IMR-90 (cell line): ENCODE data around the gene FNDC3A. TPM values are rescaled to one million over a fixed set of nuclear protein-coding genes. Genes with fewer than 3 reads are reported as not detected.

Source experiments
- ATAC-seq: fragments of 200-7000 bp; cut with Tn5 transposase; 2 replicates; pipeline ENCODE4 v1.9.1; 2020; ENCODE audit warnings: low read depth, mild to moderate bottlenecking, moderate library complexity
- BruUV-seq: library from RNA; stranded (reverse); fragments of 400-500 nt; replicated peaks from 2 replicates; lab custom pipeline; 2021; lab: Mats Ljungman, UMichigan
- CTCF ChIA-PET: fragments of 300-600 bp; formaldehyde crosslinking; extraction: SDS; loops from one replicate; lab custom pipeline; 2021; ENCODE audit warnings: antibody characterized with exemption; lab: Yijun Ruan, JAX
- POLR2A ChIA-PET: fragments of 300-600 bp; sonication (Branson Sonifier 250); formaldehyde crosslinking; loops from one replicate; lab custom pipeline; 2022; ENCODE audit warnings: antibody characterized with exemption; ENCODE audit not compliant: unreplicated experiment; lab: Charles Lee
- DNase-seq: peaks from one replicate; pipeline ENCODE4 v3.0.0; 2013
- H2AFZ ChIP-seq: replicated peaks from 2 replicates; pipeline ENCODE3; 2013; ENCODE audit warnings: low read length, mild to moderate bottlenecking; ENCODE audit not compliant: poor library complexity
- H2AK5ac ChIP-seq: 2 replicates; pipeline ENCODE4 v1.6.1; 2013; ENCODE audit warnings: low read depth, low read length, inconsistent platforms
- H2AK9ac ChIP-seq: replicated peaks from 2 replicates; pipeline ENCODE3; 2013; ENCODE audit warnings: mild to moderate bottlenecking, low read depth, low read length, moderate library complexity; ENCODE audit not compliant: poor library complexity
- H2BK120ac ChIP-seq: 2 replicates; pipeline ENCODE4 v1.6.1; 2013; ENCODE audit warnings: low read depth, low read length, inconsistent platforms
- H2BK15ac ChIP-seq: 3 replicates; pipeline ENCODE4 v1.6.1; 2013; ENCODE audit warnings: low read depth, low read length, inconsistent platforms
- H2BK20ac ChIP-seq: 2 replicates; pipeline ENCODE4 v1.6.1; 2013; ENCODE audit warnings: low read depth, mild to moderate bottlenecking, inconsistent platforms, low read length, moderate library complexity
- H2BK5ac ChIP-seq: 2 replicates; pipeline ENCODE4 v1.6.1; 2013; ENCODE audit warnings: mild to moderate bottlenecking, low read depth, low read length, inconsistent platforms; ENCODE audit not compliant: poor library complexity, severe bottlenecking
- H3K14ac ChIP-seq: replicated peaks from 2 replicates; pipeline ENCODE4 v1.6.1; 2013; ENCODE audit warnings: low read depth, low read length, inconsistent platforms
- H3K18ac ChIP-seq: 2 replicates; pipeline ENCODE4 v1.6.1; 2013; ENCODE audit warnings: low read depth, low read length, control low read depth
- H3K23ac ChIP-seq: 2 replicates; pipeline ENCODE4 v1.6.1; 2013; ENCODE audit warnings: low read depth, low read length, inconsistent platforms
- H3K27ac ChIP-seq: 2 replicates; pipeline ENCODE4 v1.5.1; 2013; ENCODE audit warnings: mild to moderate bottlenecking, control low read depth, low read length; ENCODE audit not compliant: insufficient read depth
- H3K27me3 ChIP-seq: 2 replicates; pipeline ENCODE4 v1.6.1; 2013; ENCODE audit warnings: low read length; ENCODE audit not compliant: control insufficient read depth, insufficient read depth
- H3K36me3 ChIP-seq: 2 replicates; pipeline ENCODE4 v1.6.1; 2013; ENCODE audit warnings: low read length, mixed read lengths; ENCODE audit not compliant: control insufficient read depth, insufficient read depth
- H3K4ac ChIP-seq: 2 replicates; pipeline ENCODE4 v1.6.1; 2013; ENCODE audit warnings: low read depth, low read length, inconsistent platforms
- H3K4me1 ChIP-seq: 2 replicates; pipeline ENCODE4 v1.6.1; 2013; ENCODE audit warnings: low read length, mixed read lengths; ENCODE audit not compliant: control insufficient read depth, insufficient read depth
- H3K4me2 ChIP-seq: 2 replicates; pipeline ENCODE4 v1.6.1; 2013; ENCODE audit warnings: low read depth, mild to moderate bottlenecking, control low read depth, low read length, moderate library complexity
- H3K4me3 ChIP-seq: 2 replicates; pipeline ENCODE4 v1.5.1; 2013; ENCODE audit warnings: low read depth, mild to moderate bottlenecking, control low read depth, low read length, moderate library complexity; ENCODE audit not compliant: insufficient read depth
- H3K56ac ChIP-seq: 2 replicates; pipeline ENCODE4 v1.6.1; 2013; ENCODE audit warnings: low read length, inconsistent platforms; ENCODE audit not compliant: insufficient read depth; ENCODE audit errors: extremely low read depth
- H3K79me1 ChIP-seq, 2 experiments: 2 replicates each; pipeline ENCODE4 v1.6.1; 2013; ENCODE audit warnings: low read length in 2 of 2, inconsistent platforms in 1 of 2, low read depth in 1 of 2
- H3K9ac ChIP-seq: 2 replicates; pipeline ENCODE4 v1.6.1; 2013; ENCODE audit warnings: low read depth, low read length, control low read depth
- H3K9me1 ChIP-seq: 2 replicates; pipeline ENCODE4 v1.6.1; 2013; ENCODE audit warnings: low read length, inconsistent platforms; ENCODE audit not compliant: insufficient read depth
- H3K9me3 ChIP-seq: 2 replicates; pipeline ENCODE4 v1.6.1; 2013; ENCODE audit warnings: low read length; ENCODE audit not compliant: control insufficient read depth, insufficient read depth
- H4K20me1 ChIP-seq: 2 replicates; pipeline ENCODE4 v1.6.1; 2013; ENCODE audit warnings: low read length, inconsistent platforms; ENCODE audit not compliant: insufficient read depth
- H4K5ac ChIP-seq: 2 replicates; pipeline ENCODE4 v1.6.1; 2013; ENCODE audit warnings: mild to moderate bottlenecking, low read depth, low read length, control low read depth
- H4K8ac ChIP-seq, 2 experiments: 2 replicates each; pipeline ENCODE4 v1.6.1; 2013; ENCODE audit warnings: low read depth in 2 of 2, low read length in 2 of 2, control low read depth in 1 of 2, inconsistent platforms in 1 of 2
- H4K91ac ChIP-seq: 2 replicates; pipeline ENCODE4 v1.6.1; 2013; ENCODE audit warnings: low read depth, low read length, inconsistent platforms; ENCODE audit not compliant: insufficient read depth
- CEBPB ChIP-seq: IDR thresholded peaks from 2 replicates; pipeline ENCODE4 v1.6.1; 2012; ENCODE audit warnings: low read depth, low read length, improper control_type of control experiment
- ELK1 ChIP-seq: fragments of 150-350 bp; IDR thresholded peaks from 2 replicates; pipeline ENCODE4 v1.6.1; 2016; ENCODE audit warnings: low read depth, mild to moderate bottlenecking, low read length, moderate library complexity, borderline replicate concordance
- MAFK ChIP-seq: IDR thresholded peaks from 2 replicates; pipeline ENCODE4 v1.6.1; 2012; ENCODE audit warnings: low read depth, low read length, improper control_type of control experiment
- MAZ ChIP-seq: IDR thresholded peaks from 2 replicates; pipeline ENCODE4 v1.6.1; 2012; ENCODE audit warnings: low read depth, mild to moderate bottlenecking, low read length, improper control_type of control experiment, moderate library complexity, borderline replicate concordance
- MXI1 ChIP-seq: IDR thresholded peaks from 2 replicates; pipeline ENCODE4 v1.6.1; 2012; ENCODE audit warnings: low read depth, mild to moderate bottlenecking, low read length, moderate library complexity, borderline replicate concordance
- NFE2L2 ChIP-seq: fragments of 150-350 bp; IDR thresholded peaks from 2 replicates; pipeline ENCODE4 v1.6.1; 2016; ENCODE audit warnings: low read depth, mild to moderate bottlenecking, low read length
- RAD21 ChIP-seq: IDR thresholded peaks from 2 replicates; pipeline ENCODE4 v1.6.1; 2012; ENCODE audit warnings: low read length, improper control_type of control experiment
- RCOR1 ChIP-seq: IDR thresholded peaks from 2 replicates; pipeline ENCODE4 v1.6.1; 2012; ENCODE audit warnings: mild to moderate bottlenecking, low read length, improper control_type of control experiment; ENCODE audit not compliant: insufficient replicate concordance
- RFX5 ChIP-seq: IDR thresholded peaks from 2 replicates; pipeline ENCODE4 v1.8.0; 2012; ENCODE audit warnings: low read depth, mild to moderate bottlenecking, low read length, moderate library complexity
- SMC3 ChIP-seq: fragments of 150-350 bp; IDR thresholded peaks from 2 replicates; pipeline ENCODE4 v1.6.1; 2016; ENCODE audit warnings: low read depth, mild to moderate bottlenecking, antibody characterized with exemption, low read length, moderate library complexity
- USF2 ChIP-seq: fragments of 150-350 bp; IDR thresholded peaks from 2 replicates; pipeline ENCODE4 v1.6.1; 2017; ENCODE audit warnings: mild to moderate bottlenecking, antibody characterized with exemption, low read length, low read depth
- WGBS, 2 experiments: methylation state at CpG; one replicate each; pipeline versions ENCODE4 v1.1.5 to v1.1.7; 2013; ENCODE audit warnings: missing lambda C conversion rate in 2 of 2; ENCODE audit not compliant: insufficient read length in 1 of 2; ENCODE audit errors: extremely low coverage in 2 of 2; 5-methylcytosine and 5-hydroxymethylcytosine counted together
- dilution Hi-C: fragments of 300-500 bp; cut with HindIII; formaldehyde crosslinking; loops from one replicate; pipeline ENCODE4 v1.14.3; 2018; ENCODE audit warnings: low sequenced_read_pairs; ENCODE audit not compliant: unreplicated experiment
- in situ Hi-C: fragments of 300-500 bp; cut with MboI; formaldehyde crosslinking; loops from 3 replicates; pipeline ENCODE4 v1.14.3; 2019; ENCODE audit warnings: low sequenced_read_pairs, inconsistent platforms, mixed read lengths
- intact Hi-C: fragments of 100-400 bp; cut with micrococcal nuclease; formaldehyde crosslinking; loops from 2 replicates; pipeline ENCODE4 v1.10.0; 2022
- polyA plus RNA-seq, 3 experiments: library from polyadenylated mRNA; depleted of rRNA; stranded (reverse); fragments of >200 nt; gene quantifications; 2 replicates each; pipeline ENCODE4 v1.2.3, GENCODE V29; 2012; ENCODE audit warnings: low replicate concordance in 1 of 3
- total RNA-seq: library from RNA; depleted of rRNA; stranded (reverse); fragments of >200 nt; gene quantifications from 2 replicates; pipeline ENCODE4 v1.2.3, GENCODE V29; 2012

The FNDC3A gene
- total and polyA plus RNA-seq, 2 of the 4 experiments (the other 2 are of a cell fraction), result 29.2 to 60.4 TPM

- H3K9me1 ChIP-seq, result no peaks in the 10 kb centered on the region
- H3K79me1 ChIP-seq, result peaks cover 3 to 17% of the 10 kb centered on the region in 2 experiments
- H3K9me3 ChIP-seq, result no peaks in the 10 kb centered on the region
- no peak overlapping the region for H2AK9ac ChIP-seq
- H3K23ac ChIP-seq, result 0 out of 2 replicates have a peak overlapping the region, but pooled peaks have one; percentile 67
- H2BK15ac ChIP-seq, result 0 out of 3 replicates have a peak overlapping the region, but pooled peaks have one; percentile 90
- H2BK20ac ChIP-seq, result no peak overlapping the region
- no peak overlapping the region for H3K56ac ChIP-seq
- no peak for DNase-seq
- ATAC-seq, result no peak
- dilution Hi-C loops (no loop called here), intact Hi-C loops (no loop called here), in situ Hi-C loops (no loop called here)
- BruUV-seq, result no TSS peak
- peak overlapping the region; percentile 66 for H2AK5ac ChIP-seq
- no peaks in the 10 kb centered on the region for H4K20me1 ChIP-seq
- peak overlapping the region; percentile 78; the same call in 1 of the 2 replicates for H4K5ac ChIP-seq
- H3K36me3 ChIP-seq, result peaks cover 3% of the 10 kb centered on the region
- H3K18ac ChIP-seq, result no peak overlapping the region
- CTCF ChIA-PET, result interaction anchor here (0.6 kb wide), 1 partner anchor 14 kb away, joined by 3 read pairs; no protein-coding TSS in a partner anchor
- H4K91ac ChIP-seq, result no peak overlapping the region
- H3K27ac ChIP-seq, result no peak overlapping the region
- no peak overlapping the region for H4K8ac ChIP-seq
- 0 out of 2 replicates have a peak overlapping the region, but pooled peaks have one; percentile 40 for H3K4ac ChIP-seq
- no CpG with 5 or more reads among the region's 2 CpGs for WGBS, 2 experiments
- TF ChIP-seq MXI1 (no peak), RCOR1 (no peak), USF2 (no peak), RFX5 (no peak), CEBPB (no peak), MAFK (no peak), SMC3 (no peak), MAZ (no peak), ELK1 (no peak), NFE2L2 (no peak), RAD21 (no peak)
- POLR2A ChIA-PET, result no interaction called here
- no peak overlapping the region for H3K4me2 ChIP-seq
- peak overlapping the region; percentile 12 for H2BK5ac ChIP-seq
- H3K27me3 ChIP-seq, result no peaks in the 10 kb centered on the region
- no peak overlapping the region for H2AFZ ChIP-seq
- no peak overlapping the region for H3K4me3 ChIP-seq
- H3K9ac ChIP-seq, result no peak overlapping the region
- peaks cover 10% of the 10 kb centered on the region for H3K4me1 ChIP-seq
- peak overlapping the region; percentile 30; the same call in 1 of the 2 replicates for H2BK120ac ChIP-seq
- H3K14ac ChIP-seq, result no peak overlapping the region
These were observed 44.6 kb downstream of the FNDC3A start for GRCh38 chr13:49020328-49020727.
